Large intestine (tissue), 3 donors: Measurements from ENCODE around the gene FBXO44. TPM values are rescaled to one million over a fixed set of nuclear protein-coding genes. Genes with fewer than 3 reads are reported as not detected.
"Not testable (repeated sequence)": the region's sequence is repeated elsewhere in the genome, so short reads cannot be mapped to it uniquely, and the experiment has no call there.

ENCODE experiments used
- DNase-seq, 2 donors: peaks; one replicate each; pipeline versions ENCODE4 v3.0.0 to v3.0.0-alpha.2; 2013
- H3K27ac ChIP-seq: one replicate; pipeline ENCODE4 v1.5.1; 2013; ENCODE audit warnings: low read length
- H3K27me3 ChIP-seq: 2 replicates; pipeline ENCODE4 v1.6.1; 2013; ENCODE audit warnings: low read length; ENCODE audit not compliant: control insufficient read depth, insufficient read depth
- H3K36me3 ChIP-seq: 2 replicates; pipeline ENCODE4 v1.6.1; 2013; ENCODE audit warnings: low read length; ENCODE audit not compliant: control insufficient read depth, insufficient read depth
- H3K4me1 ChIP-seq: one replicate; pipeline ENCODE4 v1.6.1; 2013; ENCODE audit warnings: low read length; ENCODE audit not compliant: control insufficient read depth, insufficient read depth
- H3K4me3 ChIP-seq: one replicate; pipeline ENCODE4 v1.5.1; 2013; ENCODE audit warnings: low read length
- H3K9me3 ChIP-seq: one replicate; pipeline ENCODE4 v1.6.1; 2013; ENCODE audit warnings: mild to moderate bottlenecking, low read depth, low read length, moderate library complexity; ENCODE audit not compliant: control insufficient read depth
- WGBS: methylation state at CpG from one replicate; pipeline ENCODE4 v1.1.5; 2013; ENCODE audit warnings: low lambda C conversion rate; ENCODE audit not compliant: insufficient coverage; 5-methylcytosine and 5-hydroxymethylcytosine counted together
- polyA plus RNA-seq: library from polyadenylated mRNA; unstranded; fragments of 120-200 nt; gene quantifications from one replicate; pipeline ENCODE4 v1.2.1, GENCODE V29; 2013

FBXO44 gene
- polyA plus RNA-seq, 1 donor: 33.6 TPM

DNA sequence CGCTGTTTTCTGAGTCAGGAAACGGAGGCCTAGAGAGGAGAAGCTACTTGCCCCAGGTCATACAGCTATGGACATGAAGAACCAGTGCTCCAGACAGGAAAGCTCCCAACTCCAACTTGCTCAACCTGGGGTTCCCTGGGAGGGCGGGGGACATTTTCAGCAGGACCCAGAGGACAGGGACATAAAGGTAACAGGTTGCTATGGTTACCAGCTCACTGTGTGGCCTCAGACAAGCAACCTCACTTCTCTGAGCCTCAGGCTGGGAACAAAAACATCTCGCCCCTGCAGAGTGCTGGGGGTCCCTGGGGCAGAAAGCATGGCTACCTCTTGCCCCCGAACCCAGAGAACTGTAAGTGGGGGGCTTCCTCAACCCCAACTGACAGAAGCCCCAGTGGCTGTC lies 16.6 kb upstream of the FBXO44 start:
- no peak for DNase-seq
- Histone ChIP-seq H3K36me3 (no peaks in the 10 kb centered on the region), H3K27me3 (peaks cover 4% of the 10 kb centered on the region), H3K27ac (no peak overlapping the region), H3K9me3 (no peaks in the 10 kb centered on the region), H3K4me1 (no peaks in the 10 kb centered on the region), H3K4me3 (no peak overlapping the region)
- no CpG with 5 or more reads among the region's 5 CpGs for WGBS

DNA sequence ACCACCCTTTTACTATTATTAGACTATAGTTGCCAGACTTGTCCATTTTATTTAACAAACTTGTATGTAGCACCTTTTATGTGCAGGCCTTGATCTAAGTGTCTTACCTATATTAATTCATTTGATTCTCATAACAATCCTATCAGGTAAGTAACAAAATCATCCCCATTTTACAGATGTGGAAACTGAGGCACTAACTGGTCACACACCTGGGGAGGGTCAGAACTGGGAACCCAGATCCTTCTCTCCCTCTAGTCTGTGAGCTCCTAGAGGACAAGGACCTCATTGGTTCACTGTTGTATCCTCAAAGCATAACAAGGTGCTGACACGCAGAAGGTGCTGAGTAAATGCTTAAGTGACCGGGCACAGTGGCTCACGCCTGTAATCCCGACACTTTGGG lies 15.3 kb upstream of the FBXO44 start:
- H3K27me3 ChIP-seq: peaks cover 4% of the 10 kb centered on the region
- H3K4me3 ChIP-seq: no peak overlapping the region

DNA sequence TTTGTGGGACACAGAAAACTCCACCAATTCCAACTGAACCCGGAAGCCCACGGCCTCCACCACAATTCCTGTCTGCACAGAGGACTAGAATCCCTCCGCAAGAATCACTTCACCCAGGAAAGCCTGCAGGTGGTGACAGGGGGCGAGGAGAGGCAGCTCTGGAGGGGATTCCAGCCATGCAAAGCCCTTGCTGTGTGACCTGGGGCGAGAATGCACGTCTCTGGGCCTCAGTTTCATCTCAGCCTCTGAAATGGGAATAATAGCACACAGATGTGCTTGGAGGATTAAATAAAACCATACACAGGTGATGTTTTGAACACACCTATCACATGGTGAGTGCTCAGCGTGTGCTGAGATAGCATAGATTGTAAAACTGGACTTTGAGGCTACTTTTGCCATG lies 14.6 kb upstream of the FBXO44 start:
- 0% methylated on average over 1 of the region's 7 CpGs for WGBS
- Histone ChIP-seq H3K4me3 (no peak overlapping the region), H3K9me3 (no peaks in the 10 kb centered on the region), H3K27ac (no peak overlapping the region), H3K27me3 (peaks cover 4% of the 10 kb centered on the region), H3K4me1 (no peaks in the 10 kb centered on the region), H3K36me3 (no peaks in the 10 kb centered on the region)
- no peak for DNase-seq

More for the DNA sequence above, 15.3 kb upstream of the FBXO44 start:
- no peak overlapping the region for H3K27ac ChIP-seq
- no peak for DNase-seq
- no CpG with 5 or more reads among the region's 4 CpGs for WGBS
- no peaks in the 10 kb centered on the region for H3K4me1 ChIP-seq
- no peaks in the 10 kb centered on the region for H3K9me3 ChIP-seq
- no peaks in the 10 kb centered on the region for H3K36me3 ChIP-seq

DNA sequence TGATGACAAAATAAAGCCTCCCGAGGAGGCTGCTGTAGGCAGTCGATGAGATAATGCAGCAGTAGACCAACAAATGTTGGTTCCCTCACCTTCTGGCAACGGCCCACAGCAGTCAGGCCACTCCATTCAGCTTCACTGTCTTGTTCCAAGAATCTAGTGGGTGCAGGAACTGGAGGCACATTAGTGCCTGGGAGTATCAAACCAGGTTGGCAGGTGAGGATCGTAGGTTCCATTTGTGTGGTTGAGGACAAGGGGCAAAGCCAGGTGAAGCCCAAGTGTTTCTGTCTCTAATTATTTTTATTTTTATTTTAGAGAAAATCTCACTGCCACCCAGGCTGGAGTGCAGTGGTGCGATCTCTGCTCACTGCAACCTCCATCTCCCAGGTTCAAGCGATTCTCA lies 13.7 kb upstream of the FBXO44 start:
- no peak for DNase-seq
- Histone ChIP-seq H3K27ac (no peak overlapping the region), H3K9me3 (no peaks in the 10 kb centered on the region), H3K4me1 (no peaks in the 10 kb centered on the region), H3K27me3 (peaks cover 1% of the 10 kb centered on the region), H3K36me3 (no peaks in the 10 kb centered on the region), H3K4me3 (no peak overlapping the region)
- no CpG with 5 or more reads among the region's 6 CpGs for WGBS

DNA sequence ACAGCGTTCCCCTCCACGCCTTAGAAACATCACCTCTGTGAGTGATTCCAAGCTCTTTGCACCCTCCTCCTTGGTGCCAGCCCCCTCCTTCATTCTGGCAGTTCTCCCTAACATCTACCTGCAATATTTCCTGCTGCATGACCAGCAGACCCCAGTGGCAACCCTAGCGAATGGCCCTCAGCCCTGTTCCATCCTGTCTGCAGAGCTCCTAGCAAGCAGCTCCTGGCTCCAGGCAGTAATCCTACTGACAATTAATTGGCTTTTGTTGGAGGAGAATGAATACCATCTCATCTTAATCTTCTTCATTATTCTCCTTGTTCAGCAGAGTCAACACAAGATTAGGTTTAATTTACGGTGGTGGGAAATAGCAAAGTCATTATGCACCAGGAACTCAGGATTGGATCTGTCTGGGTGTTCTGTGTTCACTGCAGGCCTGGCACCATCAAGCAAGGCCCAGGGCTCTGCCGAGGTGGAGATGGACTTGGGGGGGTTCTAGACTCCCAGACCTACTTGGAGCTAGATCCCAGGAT lies 12.8 kb upstream of the FBXO44 start:
- H3K4me1 ChIP-seq: no peaks in the 10 kb centered on the region
- H3K4me3 ChIP-seq: no peak overlapping the region
- no CpG with 5 or more reads among the region's 5 CpGs for WGBS
- DNase-seq: no peak
- H3K27me3 ChIP-seq: no peaks in the 10 kb centered on the region
- H3K27ac ChIP-seq: no peak overlapping the region
- H3K9me3 ChIP-seq: no peaks in the 10 kb centered on the region
- no peaks in the 10 kb centered on the region for H3K36me3 ChIP-seq

DNA sequence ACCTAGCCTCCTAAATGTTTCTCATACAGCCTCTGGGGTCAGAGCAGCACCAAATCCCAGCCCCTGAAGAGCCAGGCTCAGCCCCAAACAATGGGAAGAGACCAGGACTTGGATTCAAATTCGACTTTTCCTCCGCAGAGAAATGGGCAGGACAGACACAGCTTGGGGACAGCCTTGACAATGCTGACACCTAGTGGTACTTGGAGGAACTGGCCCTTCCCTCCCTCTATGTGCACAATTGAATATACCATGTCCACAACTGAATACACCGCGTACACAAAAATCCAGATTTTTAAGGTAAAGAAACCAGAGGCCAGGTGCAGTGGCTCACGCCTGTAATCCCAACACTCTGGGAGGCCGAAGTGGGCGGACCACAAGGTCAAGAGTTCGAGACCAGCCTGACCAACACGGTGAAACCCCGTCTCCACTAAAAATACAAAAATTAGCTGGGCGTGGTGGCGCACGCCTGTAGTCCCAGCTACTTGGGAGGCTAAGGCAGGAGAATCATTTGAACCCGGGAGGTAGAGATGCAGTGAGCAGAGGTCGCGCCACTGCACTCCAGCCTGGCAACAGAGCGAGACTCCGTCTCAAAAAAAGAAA lies 12.2 kb upstream of the FBXO44 start:
- H3K27me3 ChIP-seq, H3K4me1 ChIP-seq, H3K36me3 ChIP-seq, H3K9me3 ChIP-seq, H3K4me3 ChIP-seq, H3K27ac ChIP-seq: not testable (repeated sequence)
- WGBS: no CpG with 5 or more reads among the region's 18 CpGs
- DNase-seq: peak in 1 of 2 donors; percentile 41

DNA sequence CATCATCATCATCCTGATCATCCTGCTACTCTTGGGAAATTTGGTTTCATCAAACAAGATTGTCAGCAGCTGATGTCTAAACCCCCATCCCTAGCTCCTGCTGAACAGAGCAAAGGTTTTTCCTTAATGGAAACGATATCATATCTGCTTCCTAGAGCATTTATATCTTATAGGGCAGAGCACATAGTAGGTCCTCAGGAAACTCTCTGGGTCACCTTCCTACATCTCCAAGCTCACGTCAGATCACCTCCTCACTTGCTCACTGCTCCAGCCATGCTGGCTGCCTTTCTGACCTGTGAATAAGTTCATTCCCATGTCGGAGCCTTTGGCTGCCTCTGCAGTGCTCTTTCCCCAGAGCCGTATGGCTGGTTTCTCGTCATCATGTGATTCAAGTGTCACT lies 10.9 kb upstream of the FBXO44 start:
- Histone ChIP-seq H3K4me3 (no peak overlapping the region), H3K27ac (no peak overlapping the region), H3K9me3 (no peaks in the 10 kb centered on the region), H3K36me3 (peaks cover 7% of the 10 kb centered on the region), H3K27me3 (peaks cover 7% of the 10 kb centered on the region), H3K4me1 (peaks cover 11% of the 10 kb centered on the region)
- no CpG with 5 or more reads among the region's 5 CpGs for WGBS
- DNase-seq: no peak

DNA sequence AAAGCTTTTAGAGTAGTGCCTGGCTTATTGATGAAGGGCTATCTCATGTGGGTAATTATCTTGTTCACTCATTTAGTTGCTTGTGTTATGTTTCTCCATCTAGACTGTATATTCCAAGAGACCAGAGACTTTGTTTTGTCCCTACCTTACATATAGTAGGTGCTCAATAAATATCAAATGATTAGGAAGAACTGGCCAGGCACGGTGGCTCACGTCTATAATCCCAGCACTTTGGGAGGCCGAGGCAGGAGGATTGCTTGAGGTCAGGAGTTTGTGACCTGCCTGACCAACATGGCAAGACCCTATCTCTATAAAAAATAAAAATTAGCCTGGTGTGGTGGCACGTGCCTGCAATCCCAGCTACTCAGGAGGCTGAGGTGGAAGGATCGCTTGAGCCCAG lies 9.4 kb upstream of the FBXO44 start:
- peaks cover 18% of the 10 kb centered on the region for H3K4me1 ChIP-seq
- H3K27ac ChIP-seq: no peak overlapping the region
- DNase-seq: no peak
- H3K9me3 ChIP-seq: no peaks in the 10 kb centered on the region
- H3K4me3 ChIP-seq: no peak overlapping the region
- peaks cover 19% of the 10 kb centered on the region for H3K27me3 ChIP-seq
- no CpG with 5 or more reads among the region's 5 CpGs for WGBS
- H3K36me3 ChIP-seq: peaks cover 7% of the 10 kb centered on the region

DNA sequence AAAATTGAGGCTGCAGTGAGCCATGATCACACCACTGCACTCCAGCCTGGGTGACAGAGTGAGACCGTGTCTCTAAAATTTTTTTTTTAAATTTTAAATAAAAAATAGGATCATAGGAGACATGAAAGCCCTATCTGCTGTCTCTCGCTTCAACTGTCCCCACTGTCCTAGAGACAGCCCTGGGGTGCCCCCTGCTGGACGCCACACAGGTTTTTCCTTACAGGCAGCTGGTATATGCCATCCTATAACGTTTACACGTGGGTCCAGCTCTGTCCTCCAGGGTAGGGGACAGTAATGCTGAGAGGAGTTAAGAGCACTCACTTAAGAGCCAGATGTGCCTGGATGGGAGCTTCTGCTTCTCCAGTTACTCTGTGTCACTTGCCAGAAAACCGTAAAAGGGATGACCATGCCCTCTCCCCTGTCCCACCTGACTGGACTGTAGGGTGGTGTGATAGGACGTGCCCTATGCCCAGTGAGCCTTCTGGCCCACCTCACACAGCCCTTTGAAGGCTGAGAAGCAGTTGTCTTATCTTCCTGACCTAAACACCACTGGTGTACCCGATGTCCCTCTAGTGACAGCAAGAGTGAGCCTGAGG lies 8.9 kb upstream of the FBXO44 start:
- peaks cover 7% of the 10 kb centered on the region for H3K36me3 ChIP-seq

DNA sequence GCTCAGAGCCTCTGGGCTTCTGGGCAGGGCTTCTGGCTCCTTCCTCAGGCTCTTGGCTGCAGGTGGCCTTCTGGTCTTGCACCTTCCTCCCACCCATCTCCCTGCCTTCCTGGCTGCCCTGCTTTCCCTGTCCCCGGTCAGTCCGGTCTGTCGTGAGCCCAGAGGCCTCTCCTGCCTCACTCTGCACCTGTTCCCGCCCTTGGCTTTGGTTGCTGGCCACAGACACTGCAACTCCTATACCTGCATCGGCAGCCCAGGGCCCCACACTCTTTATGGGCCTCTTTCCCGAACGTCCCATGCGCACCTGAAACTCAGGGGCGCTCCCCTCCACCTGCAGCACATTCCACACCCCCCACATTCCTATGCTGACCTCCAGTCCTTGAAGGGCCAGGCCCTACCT lies 8.4 kb upstream of the FBXO44 start:
- peaks cover 28% of the 10 kb centered on the region for H3K27me3 ChIP-seq
- H3K36me3 ChIP-seq: peaks cover 7% of the 10 kb centered on the region
- peaks cover 25% of the 10 kb centered on the region for H3K4me1 ChIP-seq
- no peak for DNase-seq
- no peak overlapping the region for H3K4me3 ChIP-seq
- no peak overlapping the region for H3K27ac ChIP-seq
- no CpG with 5 or more reads among the region's 9 CpGs for WGBS
- H3K9me3 ChIP-seq: no peaks in the 10 kb centered on the region

More for the DNA sequence above, 8.9 kb upstream of the FBXO44 start:
- Histone ChIP-seq H3K9me3 (no peaks in the 10 kb centered on the region), H3K27me3 (peaks cover 23% of the 10 kb centered on the region), H3K27ac (no peak overlapping the region), H3K4me3 (no peak overlapping the region), H3K4me1 (peaks cover 20% of the 10 kb centered on the region)
- peak; percentile 53 to 64 for DNase-seq
- no CpG with 5 or more reads among the region's 8 CpGs for WGBS

DNA sequence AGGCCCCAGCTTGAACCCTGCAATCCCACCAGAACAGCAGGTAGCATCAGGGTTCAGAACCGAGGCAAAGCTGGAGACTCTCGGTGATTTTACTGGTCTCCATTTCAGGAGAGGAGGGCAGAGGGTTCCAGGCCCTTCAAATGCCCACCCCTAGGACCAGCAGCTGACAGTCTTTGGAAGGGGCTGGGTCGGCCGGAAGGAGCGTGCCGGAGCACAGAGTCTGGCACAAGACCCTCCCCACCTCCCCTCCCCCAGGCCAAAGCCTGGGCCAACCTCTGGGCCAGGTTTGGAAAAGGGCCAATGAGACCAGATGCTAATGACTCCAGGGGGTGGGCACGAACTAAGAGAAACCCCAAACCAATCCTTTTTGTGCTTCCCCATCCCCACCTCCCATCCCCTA lies 7.3 kb upstream of the FBXO44 start:
- peaks cover 7% of the 10 kb centered on the region for H3K36me3 ChIP-seq
- no peak overlapping the region for H3K27ac ChIP-seq
- H3K4me3 ChIP-seq: no peak overlapping the region
- H3K4me1 ChIP-seq: peaks cover 29% of the 10 kb centered on the region
- no peak for DNase-seq
- H3K27me3 ChIP-seq: peaks cover 28% of the 10 kb centered on the region
- no peaks in the 10 kb centered on the region for H3K9me3 ChIP-seq
- no CpG with 5 or more reads among the region's 7 CpGs for WGBS
